Keratinocyte (primary cell): ENCODE data around the gene SH3PXD2B.

Experiments
- CTCF ChIP-seq, 3 experiments: IDR thresholded peaks in 1 of 3; conservative IDR thresholded peaks in 1 of 3; optimal IDR thresholded peaks in 1 of 3; 2 replicates in 2 of 3; 3 replicates in 1 of 3; pipeline versions ENCODE3 to v1.5.1; 2011; ENCODE audit warnings: low read length in 3 of 3, mild to moderate bottlenecking in 3 of 3, moderate library complexity in 2 of 3, control low read depth in 1 of 3, inconsistent platforms in 1 of 3; ENCODE audit not compliant: insufficient read depth in 2 of 3; ENCODE audit errors: extremely low read depth in 1 of 3
- EZH2 ChIP-seq: IDR thresholded peaks from one replicate; pipeline ENCODE4 v1.6.1; 2012; ENCODE audit warnings: inconsistent platforms, mild to moderate bottlenecking, low read length, moderate library complexity

- TF ChIP-seq CTCF (optimal IDR thresholded peaks at IDR 0.05 in 1 of 3, IDR thresholded peaks at IDR 0.05 in 1 of 3, conservative IDR thresholded peaks at IDR 0.05 in 1 of 3; ENCODE audit: extremely low read depth in 1 of 3, insufficient read depth in 2 of 3, low read length in 3 of 3): no peak
- no peak for TF ChIP-seq EZH2
These were observed 33.3 kb upstream of the SH3PXD2B start for GRCh38 chr5:172487671-172488070.
